NB4 (cell line): ENCODE measurements around the gene HTR3B.
"Not testable (repeated sequence)": the region's sequence is repeated elsewhere in the genome, so short reads cannot be mapped to it uniquely, and the experiment has no call there.

Source experiments
- DNase-seq: peaks from one replicate; pipeline ENCODE4 v3.0.0; 2010; ENCODE audit warnings: low read depth
- H3K4me3 ChIP-seq: one replicate; pipeline ENCODE4 v1.5.1; 2011; ENCODE audit warnings: mild to moderate bottlenecking, low read depth, low read length, moderate library complexity
- CTCF ChIP-seq: IDR thresholded peaks from one replicate; pipeline ENCODE4 v1.5.1; 2012; ENCODE audit warnings: low read depth, low read length
- MAX ChIP-seq: IDR thresholded peaks from 2 replicates; pipeline ENCODE4 v1.6.1; 2011; ENCODE audit warnings: low read depth, low read length
- MYC ChIP-seq: IDR thresholded peaks from 2 replicates; pipeline ENCODE4 v1.6.1; 2011; ENCODE audit warnings: low read depth, low read length
- POLR2A ChIP-seq: IDR thresholded peaks from 2 replicates; pipeline ENCODE4 v1.6.1; 2011; ENCODE audit warnings: mild to moderate bottlenecking; ENCODE audit not compliant: insufficient read length; ENCODE audit errors: extremely low read depth

HTR3B gene

DNA sequence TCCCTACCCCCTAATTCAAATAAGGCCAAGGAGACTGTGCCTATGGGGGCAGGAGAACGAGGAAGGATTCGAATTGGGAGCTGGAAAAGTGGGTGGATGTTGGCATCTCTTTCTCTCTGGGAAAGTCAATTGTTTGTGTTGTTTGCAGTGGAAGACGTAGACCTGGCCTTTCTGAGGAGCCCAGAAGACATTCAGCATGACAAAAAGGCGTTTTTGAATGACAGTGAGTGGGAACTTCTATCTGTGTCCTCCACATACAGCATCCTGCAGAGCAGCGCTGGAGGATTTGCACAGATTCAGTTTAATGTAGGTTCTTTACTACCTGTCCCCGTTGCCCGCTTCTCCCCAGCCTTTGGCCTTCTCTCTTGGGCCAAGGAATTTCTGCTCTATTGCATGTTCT lies 28.2 kb downstream of the HTR3B start:
- DNase-seq = no peak
- TF ChIP-seq MYC (no peak), MAX (no peak), CTCF (no peak), POLR2A (no peak)
- H3K4me3 ChIP-seq = no peak overlapping the region

DNA sequence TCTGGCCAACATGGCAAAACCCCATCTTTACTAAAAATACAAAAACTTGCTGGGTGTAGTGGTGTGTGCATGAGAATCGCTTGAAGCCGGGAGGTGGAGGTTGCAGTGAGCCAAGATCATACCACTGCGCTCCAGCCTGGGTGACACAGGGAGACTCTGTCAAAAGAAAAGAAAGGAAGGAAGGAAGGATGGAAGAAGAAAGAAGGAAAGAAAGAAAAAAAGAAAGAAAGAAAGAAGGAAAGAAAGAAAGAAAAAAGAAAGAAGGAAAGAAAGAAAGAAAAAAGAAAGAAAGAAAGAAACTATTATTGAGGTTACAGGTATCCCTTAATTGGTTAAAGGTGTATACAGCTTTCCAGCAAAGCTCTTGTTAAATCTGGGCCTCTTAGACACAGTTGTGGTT lies 29.6 kb downstream of the HTR3B start:
- H3K4me3 ChIP-seq, DNase-seq: not testable (repeated sequence)

DNA sequence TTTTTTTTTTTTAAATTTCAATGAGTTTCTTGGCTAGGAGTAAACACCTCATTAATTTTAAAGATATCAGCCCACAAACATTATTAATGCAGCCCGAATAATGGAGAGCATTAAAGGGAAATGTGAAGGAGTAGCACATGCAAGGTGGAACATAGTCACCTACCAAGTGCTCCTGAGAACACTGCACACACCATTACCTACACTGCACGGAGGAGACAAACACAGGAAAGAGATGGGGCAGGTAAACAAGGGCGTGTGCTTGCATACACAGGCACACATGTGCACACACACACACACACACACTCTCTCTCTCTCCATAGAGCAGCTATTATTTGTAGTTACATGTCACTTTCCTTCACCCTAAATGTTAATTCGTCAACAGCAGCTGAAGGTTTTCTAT lies 30.2 kb downstream of the HTR3B start:
- no peak for TF ChIP-seq CTCF
- TF ChIP-seq MAX = no peak
- no peak for TF ChIP-seq MYC
- no peak for TF ChIP-seq POLR2A

GRCh38 chr11:113935858-113936257 lies 31.3 kb downstream of the HTR3B start:
- DNase-seq = no peak
- TF ChIP-seq MAX = no peak
- TF ChIP-seq CTCF = no peak
- no peak for TF ChIP-seq MYC
- no peak for TF ChIP-seq POLR2A

More for the DNA sequence above, 30.2 kb downstream of the HTR3B start:
- no peak overlapping the region for H3K4me3 ChIP-seq
- DNase-seq = no peak

DNA sequence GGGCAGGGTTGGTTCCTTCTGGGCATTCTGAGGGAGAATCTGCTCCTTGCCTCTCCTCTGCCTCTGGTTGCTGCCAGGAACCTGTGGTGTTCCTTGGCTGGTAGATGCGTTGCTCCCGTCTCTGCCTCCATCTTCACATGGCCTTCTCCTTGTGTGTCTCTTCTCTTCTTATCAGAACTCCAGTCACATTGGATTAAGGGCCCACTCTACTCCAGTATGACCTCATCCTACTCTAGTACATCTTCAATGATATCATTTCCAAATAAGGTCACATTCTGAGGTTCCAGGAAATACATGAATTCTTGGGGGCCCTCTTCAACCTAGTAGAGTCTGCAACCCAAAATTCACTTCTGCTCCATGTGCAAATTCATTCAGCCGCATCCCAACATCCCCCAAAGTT lies 33.3 kb downstream of the HTR3B start:
- no peak overlapping the region for H3K4me3 ChIP-seq
- TF ChIP-seq POLR2A (no peak), MAX (no peak), MYC (no peak), CTCF (no peak)
- no peak for DNase-seq

More at GRCh38 chr11:113935858-113936257, 31.3 kb downstream of the HTR3B start:
- H3K4me3 ChIP-seq = no peak overlapping the region

DNA sequence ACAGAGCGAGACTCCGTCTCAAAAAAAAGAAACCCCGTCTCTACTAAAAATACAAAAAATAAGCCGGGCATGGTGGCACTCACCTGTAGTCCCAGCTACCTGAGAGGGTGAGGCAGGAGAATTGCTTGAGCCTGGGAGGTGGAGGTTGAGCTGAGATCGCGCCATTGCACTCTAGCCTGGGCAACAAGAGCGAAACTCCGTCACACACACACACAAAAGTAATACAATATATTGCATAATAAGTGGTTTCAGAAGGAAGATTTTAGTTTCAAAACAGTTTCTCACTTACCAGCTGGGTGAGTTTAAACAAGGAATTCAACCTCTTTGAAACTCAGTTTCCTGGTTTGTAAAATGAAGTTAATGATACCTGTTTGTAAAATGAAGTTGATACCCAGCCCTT lies 37.7 kb downstream of the HTR3B start:
- no peak for DNase-seq
- H3K4me3 ChIP-seq = no peak overlapping the region
- TF ChIP-seq MYC (no peak), CTCF (no peak), MAX (no peak), POLR2A (no peak)

DNA sequence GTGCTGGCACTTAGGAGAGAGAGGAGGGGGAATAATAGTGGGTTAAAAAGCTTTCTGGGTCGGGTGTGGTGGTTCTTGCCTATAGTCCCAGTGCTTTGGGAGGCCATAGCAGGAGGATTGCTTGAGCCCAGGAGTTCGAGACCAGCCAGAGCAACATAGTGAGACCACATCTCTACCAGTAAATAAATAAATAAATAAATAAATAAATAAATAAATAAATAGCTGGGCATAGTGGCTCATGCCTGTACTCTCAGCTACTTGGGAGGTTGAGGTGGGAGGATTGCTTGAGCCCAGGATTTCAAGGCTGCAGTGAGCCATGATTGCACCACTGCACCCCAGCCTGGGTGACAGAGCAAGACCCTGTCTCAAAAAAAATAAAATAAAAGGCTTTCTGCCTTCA lies 41.6 kb downstream of the HTR3B start:
- not testable (repeated sequence) for DNase-seq, H3K4me3 ChIP-seq
